ENCODE results near the gene AOPEP. TPM values are rescaled to one million over a fixed set of nuclear protein-coding genes. Genes with fewer than 3 reads are reported as not detected.

The AOPEP gene
- total RNA-seq, 6 experiments from 2014 or later, result 36.6 to 110 (median 63.3) TPM

DNA sequence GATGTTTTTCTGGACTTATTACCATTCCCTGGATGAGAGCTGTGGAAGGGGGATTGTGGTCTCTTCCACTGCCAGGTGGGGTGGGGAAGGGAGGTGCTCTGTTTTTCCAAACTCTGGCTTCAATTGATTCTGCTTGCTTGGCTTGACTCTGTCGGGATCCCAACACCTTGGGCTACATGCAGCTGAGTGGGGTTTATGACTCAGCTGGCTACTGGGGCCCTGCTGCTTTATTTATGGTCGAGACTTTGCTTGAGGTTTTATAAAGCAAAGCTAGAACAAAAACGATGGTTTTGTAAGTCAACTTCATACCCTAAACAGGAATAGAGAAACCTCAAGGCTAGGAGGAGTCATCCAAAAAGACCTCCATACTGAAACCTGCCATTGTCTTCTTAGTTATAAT lies 76.3 kb downstream of the AOPEP start:
- ATAC-seq (no peak), DNase-seq (no peak)
- H3K9me3 ChIP-seq, result no peaks in the 10 kb centered on the region
- H3K27ac ChIP-seq, result no peak overlapping the region
- no peak for TF ChIP-seq POLR2A (IDR thresholded peaks at IDR 0.05)
- TF ChIP-seq, protein P1, sequence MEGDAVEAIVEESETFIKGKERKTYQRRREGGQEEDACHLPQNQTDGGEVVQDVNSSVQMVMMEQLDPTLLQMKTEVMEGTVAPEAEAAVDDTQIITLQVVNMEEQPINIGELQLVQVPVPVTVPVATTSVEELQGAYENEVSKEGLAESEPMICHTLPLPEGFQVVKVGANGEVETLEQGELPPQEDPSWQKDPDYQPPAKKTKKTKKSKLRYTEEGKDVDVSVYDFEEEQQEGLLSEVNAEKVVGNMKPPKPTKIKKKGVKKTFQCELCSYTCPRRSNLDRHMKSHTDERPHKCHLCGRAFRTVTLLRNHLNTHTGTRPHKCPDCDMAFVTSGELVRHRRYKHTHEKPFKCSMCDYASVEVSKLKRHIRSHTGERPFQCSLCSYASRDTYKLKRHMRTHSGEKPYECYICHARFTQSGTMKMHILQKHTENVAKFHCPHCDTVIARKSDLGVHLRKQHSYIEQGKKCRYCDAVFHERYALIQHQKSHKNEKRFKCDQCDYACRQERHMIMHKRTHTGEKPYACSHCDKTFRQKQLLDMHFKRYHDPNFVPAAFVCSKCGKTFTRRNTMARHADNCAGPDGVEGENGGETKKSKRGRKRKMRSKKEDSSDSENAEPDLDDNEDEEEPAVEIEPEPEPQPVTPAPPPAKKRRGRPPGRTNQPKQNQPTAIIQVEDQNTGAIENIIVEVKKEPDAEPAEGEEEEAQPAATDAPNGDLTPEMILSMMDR (IDR thresholded peaks at IDR 0.05), result no peak
- peaks cover 0 to 6% (median 0%) of the 10 kb centered on the region in 4 donors for H3K4me1 ChIP-seq
- no peak overlapping the region for H3K4me3 ChIP-seq
- 50% methylated on average over 3 of the region's 3 CpGs for WGBS (ENCODE audit: insufficient coverage, low coverage, low lambda C conversion rate, missing lambda C conversion rate)
- no peaks in the 10 kb centered on the region for H3K27me3 ChIP-seq
- intact Hi-C loops (cut with DNase I), result no loop called here
- peaks cover 0 to 8% (median 0%) of the 10 kb centered on the region in 4 donors for H3K36me3 ChIP-seq

DNA sequence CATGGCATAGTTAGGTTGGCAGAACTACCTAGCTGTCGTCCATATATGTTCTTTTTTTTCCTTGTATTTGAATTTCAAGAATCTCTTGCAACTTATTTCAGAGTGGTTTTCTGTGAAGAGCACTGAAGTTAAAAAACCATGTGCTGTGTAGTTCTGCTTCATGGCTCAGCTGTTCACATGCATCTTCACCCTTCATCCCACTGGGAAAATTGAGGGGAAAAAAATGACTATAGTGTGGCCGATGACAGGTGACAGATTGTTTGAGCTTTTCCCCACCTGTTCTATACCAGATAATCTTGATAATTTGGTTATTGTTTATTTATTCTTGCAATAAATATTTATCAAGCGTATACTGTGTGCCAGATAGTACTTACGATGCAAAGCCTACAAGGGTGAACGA lies 77.8 kb downstream of the AOPEP start:
- no peak overlapping the region for H3K27ac ChIP-seq
- DNase-seq, result no peak
- no peak overlapping the region for H3K4me3 ChIP-seq
- H3K36me3 ChIP-seq, result peaks cover 0 to 8% (median 0%) of the 10 kb centered on the region in 4 donors
- WGBS (ENCODE audit: insufficient coverage, low coverage, low lambda C conversion rate, missing lambda C conversion rate), result 97% methylated on average over 5 of the region's 5 CpGs
- no peaks in the 10 kb centered on the region for H3K9me3 ChIP-seq
- H3K27me3 ChIP-seq, result no peaks in the 10 kb centered on the region
- ATAC-seq, result no peak
- no peak for TF ChIP-seq POLR2A (IDR thresholded peaks at IDR 0.05)
- TF ChIP-seq, protein P1 (IDR thresholded peaks at IDR 0.05), result no peak
- H3K4me1 ChIP-seq, result peaks cover 0 to 6% (median 0%) of the 10 kb centered on the region in 4 donors
- intact Hi-C loops (cut with DNase I), result no loop called here

DNA sequence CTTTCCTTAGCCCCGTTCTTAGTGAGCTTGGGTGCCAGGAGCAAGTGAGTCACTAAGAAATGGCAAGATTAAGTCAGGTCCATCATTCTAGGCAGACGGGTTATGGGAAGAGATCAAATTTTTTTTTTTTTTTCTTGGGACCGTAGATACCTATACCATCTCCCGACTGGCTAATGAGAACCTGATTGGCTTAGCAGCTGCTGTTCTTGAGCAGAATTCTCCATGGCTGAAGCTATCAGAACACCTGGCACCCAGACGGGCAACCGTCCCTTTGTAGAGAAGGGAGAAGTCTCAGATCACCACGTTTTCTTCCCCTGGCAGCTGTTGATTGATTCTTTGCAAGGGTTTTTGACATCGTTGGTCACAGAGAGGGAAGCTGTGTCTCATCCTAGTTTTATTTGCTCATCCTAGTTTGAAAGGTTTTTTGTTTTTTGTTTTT lies 78.6 kb downstream of the AOPEP start:
- TF ChIP-seq, protein P1 (IDR thresholded peaks at IDR 0.05), result no peak
- no peak for TF ChIP-seq POLR2A (IDR thresholded peaks at IDR 0.05)

DNA sequence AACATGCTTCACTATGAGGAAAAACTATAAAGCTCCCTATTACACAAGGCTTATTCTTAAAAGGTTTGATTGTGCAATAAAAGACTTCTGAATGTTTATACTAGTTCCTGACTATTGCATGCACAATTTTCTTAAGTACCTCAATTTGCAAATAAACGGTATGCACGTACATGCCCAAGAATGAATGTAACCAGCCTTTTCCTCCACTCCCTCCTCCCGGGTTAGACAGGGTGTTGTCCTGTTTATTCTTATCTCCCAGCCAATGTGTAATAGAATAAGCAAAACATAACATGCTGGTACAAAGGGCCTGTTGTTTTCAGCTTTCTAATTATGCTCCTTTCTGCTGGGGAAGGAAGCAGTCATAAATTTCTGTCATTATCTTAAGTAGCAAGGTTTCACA lies 79.1 kb downstream of the AOPEP start:
- DNase-seq, result no peak
- peak; percentile 39 to 65 (median 45) for ATAC-seq
- Histone ChIP-seq H3K4me3 (no peak overlapping the region), H3K27ac (no peak overlapping the region), H3K36me3 (peaks cover 0 to 7% (median 0%) of the 10 kb centered on the region in 4 donors), H3K9me3 (no peaks in the 10 kb centered on the region), H3K27me3 (no peaks in the 10 kb centered on the region), H3K4me1 (peaks cover 0 to 6% (median 0%) of the 10 kb centered on the region in 4 donors)
- TF ChIP-seq, protein P1 (IDR thresholded peaks at IDR 0.05), result no peak
- intact Hi-C loops (cut with DNase I), result no loop called here
- WGBS (ENCODE audit: insufficient coverage, low coverage, low lambda C conversion rate, missing lambda C conversion rate), result 22% methylated on average over 3 of the region's 3 CpGs

More for the DNA sequence above, 78.6 kb downstream of the AOPEP start:
- peaks cover 0 to 6% (median 0%) of the 10 kb centered on the region in 4 donors for H3K4me1 ChIP-seq
- no peaks in the 10 kb centered on the region for H3K27me3 ChIP-seq
- 50% methylated on average over 3 of the region's 8 CpGs for WGBS (ENCODE audit: insufficient coverage, low coverage, low lambda C conversion rate, missing lambda C conversion rate)
- H3K27ac ChIP-seq, result no peak overlapping the region
- H3K4me3 ChIP-seq, result no peak overlapping the region
- H3K36me3 ChIP-seq, result peaks cover 0 to 8% (median 0%) of the 10 kb centered on the region in 4 donors
- ATAC-seq (no peak), DNase-seq (no peak)
- intact Hi-C loops (cut with DNase I), result no loop called here
- H3K9me3 ChIP-seq, result no peaks in the 10 kb centered on the region
